B cell (primary cell): ENCODE measurements around the gene MIF.
A peak's percentile ranks its signal among the peaks of the same experiment; 100 is the strongest.

Experiments used
- CTCF ChIP-seq: fragments of 200-600 bp; IDR thresholded peaks from one replicate; pipeline ENCODE4 v1.8.0; 2022; ENCODE audit warnings: antibody characterized with exemption, mild to moderate bottlenecking
- EZH2 ChIP-seq: IDR thresholded peaks from 2 replicates; pipeline ENCODE4 v1.6.1; 2012; ENCODE audit warnings: borderline replicate concordance, low read depth, mild to moderate bottlenecking, moderate library complexity, low read length; ENCODE audit not compliant: insufficient read depth, poor library complexity, severe bottlenecking

GRCh38 chr22:23856721-23857605 lies 37.2 kb upstream of the MIF start:
- TF ChIP-seq CTCF (peak; percentile 11), EZH2 (no peak)
